HEK293 (cell line): ENCODE data around the gene MAU2.

Source experiments
- GLIS1 ChIP-seq: fragments of 450-650 bp; formaldehyde crosslinking; IDR thresholded peaks from 2 replicates; pipeline ENCODE4 v1.5.1; 2016; ENCODE audit warnings: missing biosample characterization, missing genetic modification characterization
- IKZF3 ChIP-seq: fragments of 450-650 bp; IDR thresholded peaks from 2 replicates; pipeline ENCODE4 v1.5.0; 2018; ENCODE audit warnings: missing biosample characterization, mild to moderate bottlenecking, missing genetic modification characterization, moderate library complexity
- TF ChIP-seq, protein P1 (sequence below): fragments of 450-650 bp; formaldehyde crosslinking; IDR thresholded peaks from 2 replicates; pipeline ENCODE4 v1.5.1; 2016; ENCODE audit warnings: missing biosample characterization, missing genetic modification characterization
- TF ChIP-seq, protein P2 (sequence below): fragments of 450-650 bp; formaldehyde crosslinking; IDR thresholded peaks from 2 replicates; pipeline ENCODE4 v1.5.1; 2016; ENCODE audit warnings: missing biosample characterization, missing genetic modification characterization

DNA sequence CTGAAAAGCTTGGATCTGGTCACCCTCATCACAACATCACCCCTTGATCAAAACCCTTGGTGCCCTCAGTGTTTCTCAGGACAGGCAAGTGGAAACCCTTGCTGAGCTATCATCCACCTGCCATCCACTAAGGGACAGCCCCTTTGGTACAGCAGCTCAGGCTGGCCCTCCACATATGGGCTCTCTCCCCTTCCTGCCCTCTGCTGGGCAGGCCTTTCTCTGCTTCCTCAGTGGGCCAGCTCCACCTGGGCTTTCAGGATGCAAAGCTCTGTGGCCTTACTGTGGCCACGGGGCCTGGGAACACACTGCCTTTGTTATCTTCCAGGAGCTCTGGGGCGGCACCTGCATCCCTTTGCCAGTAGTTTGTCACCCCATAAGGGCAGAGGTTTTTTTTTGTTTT lies 5.2 kb upstream of the MAU2 start:
- TF ChIP-seq, protein P1, sequence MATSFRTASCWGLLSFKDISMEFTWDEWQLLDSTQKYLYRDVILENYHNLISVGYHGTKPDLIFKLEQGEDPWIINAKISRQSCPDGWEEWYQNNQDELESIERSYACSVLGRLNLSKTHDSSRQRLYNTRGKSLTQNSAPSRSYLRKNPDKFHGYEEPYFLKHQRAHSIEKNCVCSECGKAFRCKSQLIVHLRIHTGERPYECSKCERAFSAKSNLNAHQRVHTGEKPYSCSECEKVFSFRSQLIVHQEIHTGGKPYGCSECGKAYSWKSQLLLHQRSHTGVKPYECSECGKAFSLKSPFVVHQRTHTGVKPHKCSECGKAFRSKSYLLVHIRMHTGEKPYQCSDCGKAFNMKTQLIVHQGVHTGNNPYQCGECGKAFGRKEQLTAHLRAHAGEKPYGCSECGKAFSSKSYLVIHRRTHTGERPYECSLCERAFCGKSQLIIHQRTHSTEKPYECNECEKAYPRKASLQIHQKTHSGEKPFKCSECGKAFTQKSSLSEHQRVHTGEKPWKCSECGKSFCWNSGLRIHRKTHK (tag by site-specific recombination) = no peak
- TF ChIP-seq, protein P2, sequence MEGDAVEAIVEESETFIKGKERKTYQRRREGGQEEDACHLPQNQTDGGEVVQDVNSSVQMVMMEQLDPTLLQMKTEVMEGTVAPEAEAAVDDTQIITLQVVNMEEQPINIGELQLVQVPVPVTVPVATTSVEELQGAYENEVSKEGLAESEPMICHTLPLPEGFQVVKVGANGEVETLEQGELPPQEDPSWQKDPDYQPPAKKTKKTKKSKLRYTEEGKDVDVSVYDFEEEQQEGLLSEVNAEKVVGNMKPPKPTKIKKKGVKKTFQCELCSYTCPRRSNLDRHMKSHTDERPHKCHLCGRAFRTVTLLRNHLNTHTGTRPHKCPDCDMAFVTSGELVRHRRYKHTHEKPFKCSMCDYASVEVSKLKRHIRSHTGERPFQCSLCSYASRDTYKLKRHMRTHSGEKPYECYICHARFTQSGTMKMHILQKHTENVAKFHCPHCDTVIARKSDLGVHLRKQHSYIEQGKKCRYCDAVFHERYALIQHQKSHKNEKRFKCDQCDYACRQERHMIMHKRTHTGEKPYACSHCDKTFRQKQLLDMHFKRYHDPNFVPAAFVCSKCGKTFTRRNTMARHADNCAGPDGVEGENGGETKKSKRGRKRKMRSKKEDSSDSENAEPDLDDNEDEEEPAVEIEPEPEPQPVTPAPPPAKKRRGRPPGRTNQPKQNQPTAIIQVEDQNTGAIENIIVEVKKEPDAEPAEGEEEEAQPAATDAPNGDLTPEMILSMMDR (tag by site-specific recombination) = no peak
- no peak for TF ChIP-seq IKZF3 (tag by site-specific recombination)
- no peak for TF ChIP-seq GLIS1 (tag by site-specific recombination)
